Spleen (tissue), 11 donors: Measurements from ENCODE around the gene ABCA13. TPM values are rescaled to one million over a fixed set of nuclear protein-coding genes. Genes with fewer than 3 reads are reported as not detected.

ENCODE experiments used
- DNase-seq: peaks from one replicate; pipeline ENCODE4 v3.0.0-alpha.2; 2020
- H3K27ac ChIP-seq, 8 donors: fragments of 200-600 bp; sonication (generic) in 7 of 8; 1 replicate in 4 of 8; 2 replicates in 4 of 8; pipeline versions ENCODE4 v1.5.0 to v1.8.0; 2016 to 2021; ENCODE audit warnings: inconsistent platforms in 4 of 8, mild to moderate bottlenecking in 4 of 8, moderate library complexity in 1 of 8
- H3K27me3 ChIP-seq, 7 donors: fragments of 200-600 bp; sonication (generic) in 6 of 7; replicated peaks in 1 of 7; 1 replicate in 4 of 7; 2 replicates in 3 of 7; pipeline versions ENCODE4 v1.5.0 to v1.8.0; 2016 to 2021; ENCODE audit warnings: inconsistent platforms in 3 of 7, mild to moderate bottlenecking in 1 of 7
- H3K36me3 ChIP-seq, 6 donors: fragments of 200-600 bp; sonication (generic) in 5 of 6; 1 replicate in 4 of 6; 2 replicates in 2 of 6; pipeline versions ENCODE4 v1.5.0 to v1.8.0; 2016 to 2021; ENCODE audit warnings: inconsistent platforms in 2 of 6
- H3K4me1 ChIP-seq, 6 donors: fragments of 200-600 bp; sonication (generic) in 5 of 6; 1 replicate in 3 of 6; 2 replicates in 3 of 6; pipeline versions ENCODE4 v1.5.0 to v1.8.0; 2016 to 2021; ENCODE audit warnings: inconsistent platforms in 3 of 6
- H3K4me3 ChIP-seq, 8 donors: fragments of 200-600 bp; sonication (generic) in 7 of 8; 1 replicate in 4 of 8; 2 replicates in 4 of 8; pipeline versions ENCODE4 v1.5.0 to v1.8.0; 2016 to 2021; ENCODE audit warnings: inconsistent platforms in 4 of 8, mild to moderate bottlenecking in 4 of 8, moderate library complexity in 2 of 8
- H3K9me3 ChIP-seq, 8 donors: fragments of 200-600 bp; sonication (generic) in 7 of 8; 1 replicate in 4 of 8; 2 replicates in 4 of 8; pipeline versions ENCODE4 v1.5.0 to v1.8.0; 2016 to 2021; ENCODE audit warnings: inconsistent platforms in 4 of 8
- CTCF ChIP-seq, 11 experiments: fragments of 200-600 bp in 7 of 11; fragments of 450-650 bp in 4 of 11; sonication (generic) in 4 of 11; IDR thresholded peaks in 8 of 11; conservative IDR thresholded peaks in 3 of 11; 1 replicate in 7 of 11; 2 replicates in 4 of 11; pipeline versions ENCODE4 v1.4.0 to v1.8.0; 2016 to 2021; ENCODE audit warnings: antibody characterized with exemption in 11 of 11, inconsistent platforms in 4 of 11, mild to moderate bottlenecking in 1 of 11
- POLR2A ChIP-seq, 3 donors: fragments of 450-650 bp; IDR thresholded peaks; one replicate each; pipeline ENCODE4 v1.5.1; 2017; ENCODE audit warnings: antibody characterized with exemption in 3 of 3, mild to moderate bottlenecking in 1 of 3
- POLR2AphosphoS5 ChIP-seq, 3 donors: sonication (generic); formaldehyde crosslinking; IDR thresholded peaks; one replicate each; pipeline ENCODE4 v1.5.1; 2017; ENCODE audit warnings: antibody characterized with exemption in 3 of 3
- WGBS, 5 donors: extraction: QIAGEN DNeasy Blood & Tissue Kit in 3 of 5; methylation state at CpG; one replicate each; pipeline versions ENCODE4 v1.1.5 to v1.1.7; 2013 to 2018; 5-methylcytosine and 5-hydroxymethylcytosine counted together
- intact Hi-C: fragments of 100-400 bp; cut with DNase I; formaldehyde crosslinking; loops from one replicate; pipeline ENCODE4 v1.15.0; 2023; ENCODE audit warnings: low total_unique reads
- polyA plus RNA-seq, 3 donors: library from polyadenylated mRNA; stranded (reverse); fragments of 200-250 nt; gene quantifications; one replicate each; pipeline ENCODE4 v1.2.1, GENCODE V29; 2013
- total RNA-seq, 7 donors: library from RNA; depleted of rRNA in 3 of 7; stranded (reverse); fragments of >200 nt in 3 of 7; fragmentation: NEBNext Ultra II Directional in 4 of 7; extraction: Animal tissue kit (Norgen Biotek cat#: 25700) in 4 of 7; gene quantifications; one replicate each; pipeline versions ENCODE4 v1.1.0 to v1.2.1, GENCODE V29; 2016 to 2021
- donor health status: healthy with polysubstance abuse.
- donor health status: DM: no; HTN: no; CAD: no; lungs with moderate emphysema.
- donor health status: DM: no; HTN: no; CAD: no.
- donor health status: Bipolar disorder and iron deficiency.
- donor health status: healthy.
- donor health status: DM: no; HTN: no; CAD: no.
- donor health status: DM: yes; HTN: yes; CAD: no.

ABCA13 gene
- total and polyA plus RNA-seq, 10 donors = 0.02 to 19.0 (median 1.8) TPM

GRCh38 chr7:48525736-48526732 is 354.8 kb downstream of the ABCA13 start:
- Histone ChIP-seq H3K36me3 (peaks cover 0 to 20% (median 0%) of the 10 kb centered on the region in 6 donors), H3K9me3 (peaks cover 0 to 10% (median 2%) of the 10 kb centered on the region in 8 donors), H3K4me1 (no peaks in the 10 kb centered on the region), H3K27ac (no peak overlapping the region), H3K4me3 (no peak overlapping the region), H3K27me3 (no peaks in the 10 kb centered on the region)
- intact Hi-C loops = no loop called here
- DNase-seq = no peak
- TF ChIP-seq CTCF (IDR thresholded peaks at IDR 0.05 in 8 of 11, conservative IDR thresholded peaks at IDR 0.05 in 3 of 11) (no peak), POLR2A (IDR thresholded peaks at IDR 0.05) (no peak), POLR2AphosphoS5 (IDR thresholded peaks at IDR 0.05) (no peak)
- 71 to 91% (median 78%) methylated on average over 3 of the region's 3 CpGs for WGBS, 5 donors

GRCh38 chr7:48528646-48529045 is 357.4 kb downstream of the ABCA13 start:
- Histone ChIP-seq H3K27me3 (no peaks in the 10 kb centered on the region), H3K4me1 (no peaks in the 10 kb centered on the region), H3K27ac (no peak overlapping the region), H3K9me3 (peaks cover 0 to 11% (median 2%) of the 10 kb centered on the region in 8 donors), H3K4me3 (no peak overlapping the region), H3K36me3 (peaks cover 0 to 8% (median 0%) of the 10 kb centered on the region in 6 donors)
- intact Hi-C loops = no loop called here
- 35 to 76% (median 50%) methylated on average over 1 of the region's 1 CpG for WGBS, 5 donors
- TF ChIP-seq POLR2AphosphoS5 (IDR thresholded peaks at IDR 0.05) (no peak), CTCF (IDR thresholded peaks at IDR 0.05 in 8 of 11, conservative IDR thresholded peaks at IDR 0.05 in 3 of 11) (no peak), POLR2A (IDR thresholded peaks at IDR 0.05) (no peak)
- DNase-seq = no peak

GRCh38 chr7:48537561-48537960 is 366.3 kb downstream of the ABCA13 start:
- Histone ChIP-seq H3K9me3 (peaks cover 0 to 44% (median 20%) of the 10 kb centered on the region in 8 donors), H3K4me1 (no peaks in the 10 kb centered on the region), H3K27me3 (no peaks in the 10 kb centered on the region), H3K36me3 (peaks cover 0 to 14% (median 0%) of the 10 kb centered on the region in 6 donors), H3K4me3 (no peak overlapping the region), H3K27ac (no peak overlapping the region)
- intact Hi-C loops = no loop called here
- no peak for DNase-seq
- 85 to 92% (median 89%) methylated on average over 2 of the region's 2 CpGs for WGBS, 5 donors
- TF ChIP-seq POLR2A (IDR thresholded peaks at IDR 0.05) (no peak), CTCF (IDR thresholded peaks at IDR 0.05 in 8 of 11, conservative IDR thresholded peaks at IDR 0.05 in 3 of 11) (no peak), POLR2AphosphoS5 (IDR thresholded peaks at IDR 0.05) (no peak)

GRCh38 chr7:48540746-48541145 is 369.5 kb downstream of the ABCA13 start:
- Histone ChIP-seq H3K4me1 (no peaks in the 10 kb centered on the region), H3K27ac (no peak overlapping the region), H3K9me3 (peaks cover 0 to 24% (median 10%) of the 10 kb centered on the region in 8 donors), H3K36me3 (peaks cover 0 to 7% (median 0%) of the 10 kb centered on the region in 6 donors), H3K4me3 (no peak overlapping the region), H3K27me3 (no peaks in the 10 kb centered on the region)
- DNase-seq = no peak
- WGBS, 5 donors = 41 to 69% (median 47%) methylated on average over 1 of the region's 1 CpG
- intact Hi-C loops = no loop called here
- TF ChIP-seq POLR2AphosphoS5 (IDR thresholded peaks at IDR 0.05) (no peak), CTCF (IDR thresholded peaks at IDR 0.05 in 8 of 11, conservative IDR thresholded peaks at IDR 0.05 in 3 of 11) (no peak), POLR2A (IDR thresholded peaks at IDR 0.05) (no peak)
